Mesodermal cell (in vitro differentiated cells): Measurements from ENCODE around the gene LDLRAD4.

Experiments used
- H3K27ac ChIP-seq: 2 replicates; pipeline ENCODE4 v1.7.0; 2013; ENCODE audit warnings: mild to moderate bottlenecking, low read depth, low read length, moderate library complexity; ENCODE audit not compliant: severe bottlenecking
- H3K36me3 ChIP-seq: 2 replicates; pipeline ENCODE4 v1.7.1; 2013; ENCODE audit warnings: mild to moderate bottlenecking, low read length, moderate library complexity; ENCODE audit not compliant: control insufficient read depth, insufficient read depth
- H3K4me1 ChIP-seq: one replicate; pipeline ENCODE4 v1.7.1; 2013; ENCODE audit warnings: mild to moderate bottlenecking, low read length; ENCODE audit not compliant: insufficient read depth, control insufficient read depth, poor library complexity, severe bottlenecking
- H3K4me3 ChIP-seq: 2 replicates; pipeline ENCODE4 v1.7.0; 2013; ENCODE audit warnings: low read length, control low read depth, mild to moderate bottlenecking; ENCODE audit not compliant: insufficient read depth, poor library complexity, severe bottlenecking; ENCODE audit errors: extremely low read depth
- H3K9me3 ChIP-seq: 2 replicates; pipeline ENCODE4 v1.7.1; 2013; ENCODE audit warnings: mild to moderate bottlenecking, low read length, moderate library complexity; ENCODE audit not compliant: control insufficient read depth
- WGBS, 2 experiments: methylation state at CpG; one replicate each; pipeline ENCODE4 v1.1.5; 2013; ENCODE audit warnings: missing lambda C conversion rate in 2 of 2; ENCODE audit not compliant: insufficient coverage in 2 of 2; 5-methylcytosine and 5-hydroxymethylcytosine counted together

Gene LDLRAD4

DNA sequence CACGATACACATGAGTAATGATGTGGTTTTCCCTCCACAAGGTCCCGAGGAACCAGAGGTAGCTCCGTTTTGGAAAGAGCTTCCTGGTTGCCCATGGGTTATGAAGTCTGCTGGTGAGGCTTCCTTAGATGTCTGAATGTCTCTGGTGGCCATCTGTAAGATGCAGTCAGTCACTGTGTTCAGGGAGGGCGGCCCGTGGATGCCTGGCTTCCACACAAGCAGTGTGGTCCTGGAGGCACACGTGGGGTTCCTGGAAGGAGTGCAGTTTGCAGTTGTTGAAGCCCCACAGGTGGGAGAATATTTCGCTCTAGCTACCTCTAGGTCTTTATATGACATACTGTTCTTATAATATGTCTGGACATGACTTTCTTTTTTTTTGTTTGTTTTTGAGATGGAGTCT lies 298.8 kb downstream of the LDLRAD4 start:
- WGBS, 2 experiments: 81 to 89% methylated on average over 4 to 6 of the region's 7 CpGs
- no peak overlapping the region for H3K4me3 ChIP-seq
- H3K4me1 ChIP-seq: no peaks in the 10 kb centered on the region
- no peaks in the 10 kb centered on the region for H3K36me3 ChIP-seq
- H3K9me3 ChIP-seq: no peaks in the 10 kb centered on the region
- no peak overlapping the region for H3K27ac ChIP-seq

DNA sequence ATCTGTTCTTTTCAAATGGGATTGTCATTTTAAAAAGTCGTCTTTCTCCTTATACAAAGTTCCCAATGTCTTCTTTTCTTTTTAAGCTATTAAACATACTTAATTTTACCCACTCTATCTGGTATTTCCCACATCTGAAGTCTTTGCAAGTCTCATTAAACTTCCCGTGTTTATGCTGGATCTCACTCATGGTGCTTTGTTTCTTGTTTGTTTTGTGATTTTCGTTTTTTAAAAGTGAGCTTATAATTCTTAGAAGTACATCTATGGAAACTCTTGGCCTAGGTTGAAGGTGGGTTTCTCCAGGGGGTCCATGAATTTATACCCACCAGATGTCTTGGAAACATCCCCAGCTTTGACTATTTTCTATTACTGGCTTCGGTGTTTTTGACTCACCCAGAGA lies 299.8 kb downstream of the LDLRAD4 start:
- no peak overlapping the region for H3K4me3 ChIP-seq
- no peaks in the 10 kb centered on the region for H3K9me3 ChIP-seq
- H3K4me1 ChIP-seq: no peaks in the 10 kb centered on the region
- H3K36me3 ChIP-seq: no peaks in the 10 kb centered on the region
- WGBS, 2 experiments: no CpG with 5 or more reads among the region's 4 CpGs
- no peak overlapping the region for H3K27ac ChIP-seq

DNA sequence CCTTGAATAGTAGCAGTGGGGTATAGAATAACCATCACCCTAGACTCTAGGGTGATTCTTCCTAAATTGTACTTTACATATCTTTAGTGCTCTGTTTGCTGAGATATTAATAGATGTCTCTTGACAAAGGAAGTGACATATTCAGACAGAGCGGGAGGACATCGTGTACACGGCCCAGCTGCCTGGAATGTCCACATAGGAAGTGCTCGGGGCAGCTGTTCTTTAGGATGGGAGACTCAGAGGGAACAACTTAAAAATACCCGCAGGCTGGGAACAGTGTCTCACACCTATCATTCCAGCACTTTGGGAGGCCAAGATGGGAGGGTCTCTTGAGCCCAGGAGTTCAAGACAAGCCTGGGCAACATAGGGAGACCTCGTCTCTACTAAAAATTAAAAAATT lies 301.7 kb downstream of the LDLRAD4 start:
- no peak overlapping the region for H3K4me3 ChIP-seq
- no peaks in the 10 kb centered on the region for H3K9me3 ChIP-seq
- no peaks in the 10 kb centered on the region for H3K4me1 ChIP-seq
- no peaks in the 10 kb centered on the region for H3K36me3 ChIP-seq
- H3K27ac ChIP-seq: no peak overlapping the region
- 78 to 88% methylated on average over 3 to 5 of the region's 6 CpGs for WGBS, 2 experiments

DNA sequence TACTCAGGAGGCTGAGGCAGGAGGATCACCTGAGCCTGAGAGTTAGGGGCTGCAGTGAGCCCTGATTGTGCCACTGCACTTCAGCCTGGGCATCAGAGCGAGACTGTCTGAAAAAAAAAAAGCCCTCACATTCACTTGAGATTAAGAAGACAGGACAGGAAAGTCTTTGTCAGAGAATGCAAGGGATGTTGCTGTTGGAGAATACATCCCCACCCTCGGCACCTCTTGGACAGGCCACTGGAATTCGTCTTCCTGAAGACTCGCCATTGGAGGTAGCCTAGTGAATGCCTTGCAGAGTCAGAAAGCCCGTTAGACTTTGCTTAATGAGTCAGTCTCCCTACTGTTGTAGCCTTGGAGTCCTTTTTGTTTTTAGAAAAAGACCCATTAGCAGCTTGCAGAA lies 302.2 kb downstream of the LDLRAD4 start:
- Histone ChIP-seq H3K27ac (no peak overlapping the region), H3K9me3 (no peaks in the 10 kb centered on the region), H3K4me1 (no peaks in the 10 kb centered on the region), H3K4me3 (no peak overlapping the region), H3K36me3 (no peaks in the 10 kb centered on the region)
- 87 to 100% methylated on average over 3 to 4 of the region's 5 CpGs for WGBS, 2 experiments

DNA sequence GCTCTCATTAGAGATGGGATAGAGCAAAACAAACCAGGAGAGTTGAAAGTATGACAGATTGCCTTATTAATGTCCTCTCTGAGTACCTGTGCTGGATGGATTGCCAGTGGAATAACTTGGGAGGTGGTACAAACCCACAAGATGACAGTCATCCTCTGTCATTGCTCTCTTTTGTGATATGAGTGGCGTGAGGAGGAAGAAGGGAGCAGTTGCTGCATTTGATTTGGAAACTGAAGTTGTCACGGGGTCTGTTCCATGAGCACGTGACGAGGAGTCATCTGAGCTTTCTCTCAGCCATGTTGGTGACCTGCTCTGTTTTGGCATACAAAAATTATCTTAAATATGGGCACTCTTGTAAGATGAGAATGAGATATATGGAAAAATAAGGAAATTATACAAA lies 302.9 kb downstream of the LDLRAD4 start:
- H3K36me3 ChIP-seq: no peaks in the 10 kb centered on the region
- H3K9me3 ChIP-seq: no peaks in the 10 kb centered on the region
- WGBS, 2 experiments: 96 to 100% methylated on average over 4 of the region's 4 CpGs
- no peaks in the 10 kb centered on the region for H3K4me1 ChIP-seq
- no peak overlapping the region for H3K27ac ChIP-seq
- no peak overlapping the region for H3K4me3 ChIP-seq

- Histone ChIP-seq H3K27ac (no peak overlapping the region), H3K9me3 (no peaks in the 10 kb centered on the region), H3K4me3 (no peak overlapping the region), H3K36me3 (no peaks in the 10 kb centered on the region), H3K4me1 (no peaks in the 10 kb centered on the region)
- WGBS, 2 experiments: no CpG with 5 or more reads among the region's 2 CpGs
Measured at GRCh38 chr18:13522256-13522655, 303.7 kb downstream of the LDLRAD4 start.

GRCh38 chr18:13522861-13523660 lies 304.5 kb downstream of the LDLRAD4 start:
- no peaks in the 10 kb centered on the region for H3K9me3 ChIP-seq
- H3K36me3 ChIP-seq: no peaks in the 10 kb centered on the region
- no peaks in the 10 kb centered on the region for H3K4me1 ChIP-seq
- no peak overlapping the region for H3K27ac ChIP-seq
- H3K4me3 ChIP-seq: no peak overlapping the region
- WGBS, 2 experiments: 70 to 89% methylated on average over 8 to 11 of the region's 15 CpGs

- Histone ChIP-seq H3K36me3 (no peaks in the 10 kb centered on the region), H3K9me3 (no peaks in the 10 kb centered on the region), H3K27ac (no peak overlapping the region), H3K4me1 (no peaks in the 10 kb centered on the region), H3K4me3 (no peak overlapping the region)
- 73 to 100% methylated on average over 3 of the region's 5 CpGs for WGBS, 2 experiments
Measured at GRCh38 chr18:13524054-13524453, 305.5 kb downstream of the LDLRAD4 start.

- Histone ChIP-seq H3K9me3 (no peaks in the 10 kb centered on the region), H3K27ac (no peak overlapping the region), H3K4me3 (no peak overlapping the region), H3K36me3 (no peaks in the 10 kb centered on the region), H3K4me1 (no peaks in the 10 kb centered on the region)
- WGBS, 2 experiments: 85 to 88% methylated on average over 10 to 11 of the region's 11 CpGs
Measured at GRCh38 chr18:13524811-13525210, 306.3 kb downstream of the LDLRAD4 start.

- Histone ChIP-seq H3K4me3 (no peak overlapping the region), H3K36me3 (no peaks in the 10 kb centered on the region), H3K27ac (no peak overlapping the region), H3K9me3 (no peaks in the 10 kb centered on the region), H3K4me1 (no peaks in the 10 kb centered on the region)
- 86 to 100% methylated on average over 7 to 10 of the region's 14 CpGs for WGBS, 2 experiments
Measured at GRCh38 chr18:13525381-13526029, 306.9 kb downstream of the LDLRAD4 start.

GRCh38 chr18:13526519-13526918 lies 308.0 kb downstream of the LDLRAD4 start:
- Histone ChIP-seq H3K4me1 (no peaks in the 10 kb centered on the region), H3K27ac (no peak overlapping the region), H3K4me3 (no peak overlapping the region), H3K36me3 (no peaks in the 10 kb centered on the region), H3K9me3 (no peaks in the 10 kb centered on the region)
- 87 to 96% methylated on average over 3 of the region's 4 CpGs for WGBS, 2 experiments
